Measurements from ENCODE around the gene AUH.

The AUH gene

GRCh38 chr9:91349115-91349555 lies 12.6 kb downstream of the AUH start:
- Histone ChIP-seq H3K27ac (ENCODE audit: low read length) (no peak overlapping the region), H3K9me3 (ENCODE audit: insufficient read depth, low read depth, low read length) (no peaks in the 10 kb centered on the region)

DNA sequence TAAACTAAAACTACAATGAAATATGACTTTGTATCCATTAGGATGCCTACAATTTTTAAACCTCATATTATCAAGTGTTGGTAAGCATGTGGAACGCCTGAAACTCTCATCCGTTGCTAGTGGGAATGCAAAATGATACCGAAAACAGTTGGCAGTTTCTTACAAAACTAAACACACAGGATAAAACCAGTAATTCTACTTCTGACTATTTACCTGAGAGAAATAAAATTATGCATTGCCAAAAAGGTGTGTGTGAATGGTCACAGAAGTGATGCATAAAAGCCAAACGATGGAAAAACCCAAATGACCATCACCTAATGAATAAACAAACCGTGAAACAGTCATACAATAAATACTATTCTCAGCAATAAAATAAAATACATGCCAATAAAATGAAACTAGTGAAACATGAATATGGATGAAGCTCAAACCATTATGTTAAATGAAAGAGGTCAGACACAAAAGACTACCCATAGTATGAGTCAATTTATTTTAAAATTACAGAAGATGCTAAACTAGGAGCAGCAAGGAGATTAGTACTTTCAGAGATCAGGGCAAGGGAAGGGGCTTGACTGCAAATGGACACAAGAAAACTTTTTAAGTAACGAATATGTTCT lies 13.4 kb downstream of the AUH start:
- H3K27ac ChIP-seq (ENCODE audit: low read length), result no peak overlapping the region
- H3K9ac ChIP-seq (ENCODE audit: low read depth, low read length), result no peak overlapping the region
- peaks cover 37% of the 10 kb centered on the region for H3K36me3 ChIP-seq (ENCODE audit: insufficient read depth, low read depth, low read length)
- H3K27me3 ChIP-seq (ENCODE audit: insufficient read depth, low read length), result no peaks in the 10 kb centered on the region
- peaks cover 25% of the 10 kb centered on the region for H3K4me1 ChIP-seq (ENCODE audit: insufficient read depth, low read length)
- H3K9me3 ChIP-seq (ENCODE audit: insufficient read depth, low read depth, low read length), result no peaks in the 10 kb centered on the region
- H3K4me3 ChIP-seq (ENCODE audit: low read length), result no peak overlapping the region

More at GRCh38 chr9:91349115-91349555, 12.6 kb downstream of the AUH start:
- Histone ChIP-seq H3K27me3 (ENCODE audit: insufficient read depth, low read length) (no peaks in the 10 kb centered on the region), H3K36me3 (ENCODE audit: insufficient read depth, low read depth, low read length) (peaks cover 40% of the 10 kb centered on the region), H3K4me1 (ENCODE audit: insufficient read depth, low read length) (peaks cover 23% of the 10 kb centered on the region), H3K9ac (ENCODE audit: low read depth, low read length) (no peak overlapping the region), H3K4me3 (ENCODE audit: low read length) (no peak overlapping the region)

DNA sequence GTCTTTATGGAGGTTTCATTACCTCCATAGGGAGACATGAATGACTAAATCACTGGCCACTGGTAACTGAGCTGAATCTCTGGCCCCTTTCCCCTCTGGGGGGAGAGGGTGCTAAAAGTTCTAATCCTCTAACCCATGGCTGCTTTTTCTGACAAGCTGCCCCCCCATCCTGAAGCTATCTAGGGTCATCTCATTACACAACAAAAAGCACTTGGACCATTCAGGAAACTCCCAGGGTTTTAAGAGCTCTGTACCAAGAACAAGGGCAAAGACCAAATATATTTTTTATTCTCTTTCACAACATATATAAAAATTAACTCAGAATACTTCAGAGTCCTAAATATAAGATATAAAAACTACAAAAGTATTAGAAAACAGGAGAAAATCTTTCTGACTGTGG lies 14.3 kb downstream of the AUH start:
- Histone ChIP-seq H3K9me3 (ENCODE audit: insufficient read depth, low read depth, low read length) (no peaks in the 10 kb centered on the region), H3K9ac (ENCODE audit: low read depth, low read length) (no peak overlapping the region), H3K4me1 (ENCODE audit: insufficient read depth, low read length) (peaks cover 25% of the 10 kb centered on the region), H3K4me3 (ENCODE audit: low read length) (no peak overlapping the region), H3K27me3 (ENCODE audit: insufficient read depth, low read length) (no peaks in the 10 kb centered on the region), H3K27ac (ENCODE audit: low read length) (no peak overlapping the region), H3K36me3 (ENCODE audit: insufficient read depth, low read depth, low read length) (peaks cover 39% of the 10 kb centered on the region)

- Histone ChIP-seq H3K27me3 (ENCODE audit: insufficient read depth, low read length) (no peaks in the 10 kb centered on the region), H3K36me3 (ENCODE audit: insufficient read depth, low read depth, low read length) (peaks cover 40% of the 10 kb centered on the region), H3K4me3 (ENCODE audit: low read length) (no peak overlapping the region), H3K4me1 (ENCODE audit: insufficient read depth, low read length) (peaks cover 25% of the 10 kb centered on the region), H3K27ac (ENCODE audit: low read length) (no peak overlapping the region), H3K9ac (ENCODE audit: low read depth, low read length) (no peak overlapping the region), H3K9me3 (ENCODE audit: insufficient read depth, low read depth, low read length) (no peaks in the 10 kb centered on the region)
Measured at GRCh38 chr9:91346644-91347043, 15.1 kb downstream of the AUH start.

DNA sequence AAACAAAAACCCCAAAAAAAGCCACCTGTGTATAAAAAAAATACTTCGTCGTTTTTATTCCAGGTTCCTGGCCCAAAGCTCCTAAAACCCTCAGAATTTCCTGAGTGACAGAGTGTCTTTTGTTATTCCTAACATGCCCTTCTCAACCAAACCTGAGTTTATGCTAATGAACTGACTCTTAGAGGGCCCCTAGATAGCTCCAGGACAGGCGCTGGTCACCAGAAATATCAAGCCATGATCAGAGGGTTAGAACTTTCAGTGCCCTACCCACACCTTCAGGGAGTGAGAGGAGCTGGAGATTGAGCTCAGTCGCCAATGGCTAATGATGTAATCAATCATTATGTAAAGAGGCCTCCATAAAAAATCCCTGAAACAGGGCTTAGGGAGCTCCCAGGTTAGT lies 15.7 kb downstream of the AUH start:
- no peak overlapping the region for H3K9ac ChIP-seq (ENCODE audit: low read depth, low read length)
- peaks cover 40% of the 10 kb centered on the region for H3K36me3 ChIP-seq (ENCODE audit: insufficient read depth, low read depth, low read length)
- H3K4me3 ChIP-seq (ENCODE audit: low read length), result no peak overlapping the region
- no peak overlapping the region for H3K27ac ChIP-seq (ENCODE audit: low read length)
- peaks cover 25% of the 10 kb centered on the region for H3K4me1 ChIP-seq (ENCODE audit: insufficient read depth, low read length)
- no peaks in the 10 kb centered on the region for H3K27me3 ChIP-seq (ENCODE audit: insufficient read depth, low read length)
- H3K9me3 ChIP-seq (ENCODE audit: insufficient read depth, low read depth, low read length), result no peaks in the 10 kb centered on the region

GRCh38 chr9:91342575-91342974 lies 19.1 kb downstream of the AUH start:
- Histone ChIP-seq H3K4me3 (ENCODE audit: low read length) (no peak overlapping the region), H3K27me3 (ENCODE audit: insufficient read depth, low read length) (no peaks in the 10 kb centered on the region), H3K9me3 (ENCODE audit: insufficient read depth, low read depth, low read length) (no peaks in the 10 kb centered on the region), H3K9ac (ENCODE audit: low read depth, low read length) (no peak overlapping the region), H3K4me1 (ENCODE audit: insufficient read depth, low read length) (peaks cover 25% of the 10 kb centered on the region), H3K36me3 (ENCODE audit: insufficient read depth, low read depth, low read length) (peaks cover 42% of the 10 kb centered on the region), H3K27ac (ENCODE audit: low read length) (no peak overlapping the region)

DNA sequence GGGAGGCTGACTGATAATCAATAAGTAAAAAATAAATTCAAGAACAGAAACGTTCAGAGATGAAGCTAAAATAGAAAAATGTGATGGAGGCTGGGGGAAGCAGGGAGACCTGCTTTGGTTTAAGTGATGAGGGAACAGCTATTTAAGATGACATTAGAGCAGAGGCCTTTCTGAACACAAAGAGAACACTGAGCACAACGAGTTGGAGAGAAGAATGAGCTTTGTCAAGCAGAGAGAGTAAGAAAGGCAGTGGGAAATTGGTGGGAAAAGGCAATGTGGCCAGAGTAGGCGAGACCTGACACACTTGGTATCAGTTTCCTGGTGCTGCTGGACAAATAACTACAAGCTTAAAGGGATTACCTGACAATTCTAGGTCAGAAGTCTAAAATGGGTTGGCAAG lies 20.0 kb downstream of the AUH start:
- Histone ChIP-seq H3K4me1 (ENCODE audit: insufficient read depth, low read length) (peaks cover 20% of the 10 kb centered on the region), H3K36me3 (ENCODE audit: insufficient read depth, low read depth, low read length) (peaks cover 42% of the 10 kb centered on the region), H3K4me3 (ENCODE audit: low read length) (no peak overlapping the region)

GRCh38 chr9:91341258-91341746 lies 20.4 kb downstream of the AUH start:
- Histone ChIP-seq H3K4me1 (ENCODE audit: insufficient read depth, low read length) (peaks cover 15% of the 10 kb centered on the region), H3K36me3 (ENCODE audit: insufficient read depth, low read depth, low read length) (peaks cover 42% of the 10 kb centered on the region), H3K27ac (ENCODE audit: low read length) (no peak overlapping the region), H3K4me3 (ENCODE audit: low read length) (no peak overlapping the region), H3K9me3 (ENCODE audit: insufficient read depth, low read depth, low read length) (no peaks in the 10 kb centered on the region), H3K27me3 (ENCODE audit: insufficient read depth, low read length) (no peaks in the 10 kb centered on the region), H3K9ac (ENCODE audit: low read depth, low read length) (no peak overlapping the region)

More for the DNA sequence above, 20.0 kb downstream of the AUH start:
- Histone ChIP-seq H3K9ac (ENCODE audit: low read depth, low read length) (no peak overlapping the region), H3K27ac (ENCODE audit: low read length) (no peak overlapping the region), H3K27me3 (ENCODE audit: insufficient read depth, low read length) (no peaks in the 10 kb centered on the region), H3K9me3 (ENCODE audit: insufficient read depth, low read depth, low read length) (no peaks in the 10 kb centered on the region)

GRCh38 chr9:91340395-91340967 lies 21.2 kb downstream of the AUH start:
- Histone ChIP-seq H3K27ac (ENCODE audit: low read length) (no peak overlapping the region), H3K36me3 (ENCODE audit: insufficient read depth, low read depth, low read length) (peaks cover 42% of the 10 kb centered on the region), H3K4me3 (ENCODE audit: low read length) (no peak overlapping the region), H3K4me1 (ENCODE audit: insufficient read depth, low read length) (peaks cover 9% of the 10 kb centered on the region; the same call in 1 of the 2 replicates), H3K9me3 (ENCODE audit: insufficient read depth, low read depth, low read length) (no peaks in the 10 kb centered on the region), H3K9ac (ENCODE audit: low read depth, low read length) (no peak overlapping the region), H3K27me3 (ENCODE audit: insufficient read depth, low read length) (no peaks in the 10 kb centered on the region)

- no peak overlapping the region for H3K9ac ChIP-seq (ENCODE audit: low read depth, low read length)
- no peak overlapping the region for H3K4me3 ChIP-seq (ENCODE audit: low read length)
- H3K4me1 ChIP-seq (ENCODE audit: insufficient read depth, low read length), result no peaks in the 10 kb centered on the region
- no peak overlapping the region for H3K27ac ChIP-seq (ENCODE audit: low read length)
- H3K27me3 ChIP-seq (ENCODE audit: insufficient read depth, low read length), result no peaks in the 10 kb centered on the region
- H3K9me3 ChIP-seq (ENCODE audit: insufficient read depth, low read depth, low read length), result no peaks in the 10 kb centered on the region
- H3K36me3 ChIP-seq (ENCODE audit: insufficient read depth, low read depth, low read length), result peaks cover 42% of the 10 kb centered on the region
Measured at GRCh38 chr9:91338681-91339080, 23.0 kb downstream of the AUH start.

DNA sequence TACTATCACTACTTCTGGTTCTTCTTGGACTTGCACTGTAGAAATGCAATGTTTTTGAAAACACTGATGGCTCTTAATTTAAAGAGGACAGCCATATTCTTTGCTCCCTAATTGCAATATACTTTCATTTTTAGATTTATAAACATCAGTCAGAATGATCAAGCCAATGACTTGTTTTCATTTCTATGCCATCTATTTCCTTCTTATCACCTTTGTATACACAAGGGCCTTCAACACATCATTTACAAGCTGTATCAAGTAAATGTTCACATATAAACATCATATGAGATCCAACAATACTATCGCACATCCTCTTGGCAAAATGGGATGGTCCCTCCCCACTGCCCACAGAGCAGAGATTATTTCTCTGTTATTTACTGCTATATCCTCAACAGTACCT lies 24.9 kb downstream of the AUH start:
- H3K4me3 ChIP-seq (ENCODE audit: low read length), result no peak overlapping the region
- no peaks in the 10 kb centered on the region for H3K27me3 ChIP-seq (ENCODE audit: insufficient read depth, low read length)
- H3K9ac ChIP-seq (ENCODE audit: low read depth, low read length), result no peak overlapping the region
- no peak overlapping the region for H3K27ac ChIP-seq (ENCODE audit: low read length)
- H3K4me1 ChIP-seq (ENCODE audit: insufficient read depth, low read length), result no peaks in the 10 kb centered on the region
- no peaks in the 10 kb centered on the region for H3K9me3 ChIP-seq (ENCODE audit: insufficient read depth, low read depth, low read length)
- H3K36me3 ChIP-seq (ENCODE audit: insufficient read depth, low read depth, low read length), result peaks cover 28% of the 10 kb centered on the region

DNA sequence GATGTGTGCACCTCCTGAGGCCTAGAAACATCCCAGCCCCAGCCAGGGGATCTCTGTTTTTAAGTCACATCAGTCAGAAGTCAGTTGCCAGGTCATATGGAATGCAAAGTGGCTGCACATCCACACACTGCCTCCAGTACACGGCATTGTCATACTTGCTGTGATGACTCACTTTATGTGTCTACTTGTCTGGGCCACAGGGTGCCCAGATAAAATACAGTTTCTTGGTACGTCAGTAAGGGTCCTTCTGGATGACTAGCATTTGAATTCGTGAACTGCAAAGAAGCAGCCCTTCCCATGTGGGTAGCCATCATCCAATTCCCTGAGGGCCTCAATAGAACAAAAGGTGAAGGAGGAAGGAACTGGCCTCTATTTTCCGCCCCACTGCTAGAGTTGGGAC lies 27.7 kb downstream of the AUH start:
- H3K27me3 ChIP-seq (ENCODE audit: insufficient read depth, low read length), result no peaks in the 10 kb centered on the region
- no peaks in the 10 kb centered on the region for H3K4me1 ChIP-seq (ENCODE audit: insufficient read depth, low read length)
- H3K9me3 ChIP-seq (ENCODE audit: insufficient read depth, low read depth, low read length), result no peaks in the 10 kb centered on the region; the same call in 1 of the 2 replicates
- H3K9ac ChIP-seq (ENCODE audit: low read depth, low read length), result no peak overlapping the region
- H3K27ac ChIP-seq (ENCODE audit: low read length), result no peak overlapping the region
- H3K4me3 ChIP-seq (ENCODE audit: low read length), result no peak overlapping the region
- peaks cover 5% of the 10 kb centered on the region for H3K36me3 ChIP-seq (ENCODE audit: insufficient read depth, low read depth, low read length)
